ENCODE results near the gene RPL15.

Gene RPL15

GRCh38 chr3:23949784-23950183, 32.9 kb downstream of the RPL15 start:
- no peak for TF ChIP-seq CTCF (IDR thresholded peaks at IDR 0.05; ENCODE audit: low read length, missing control alignments)
- H3K4me3 ChIP-seq (replicated peaks; ENCODE audit: low read depth, low read length), result no peak overlapping the region
- no peak for DNase-seq (ENCODE audit: low read depth)

GRCh38 chr3:23950293-23950692, 33.4 kb downstream of the RPL15 start:
- no peak for TF ChIP-seq CTCF (IDR thresholded peaks at IDR 0.05; ENCODE audit: low read length, missing control alignments)
- no peak for DNase-seq (ENCODE audit: low read depth)
- H3K4me3 ChIP-seq (replicated peaks; ENCODE audit: low read depth, low read length), result no peak overlapping the region

GRCh38 chr3:23952646-23953045, 35.7 kb downstream of the RPL15 start:
- no peak for TF ChIP-seq CTCF (IDR thresholded peaks at IDR 0.05; ENCODE audit: low read length, missing control alignments)
- DNase-seq (ENCODE audit: low read depth), result no peak

GRCh38 chr3:23953523-23953922, 36.6 kb downstream of the RPL15 start:
- H3K4me3 ChIP-seq (replicated peaks; ENCODE audit: low read depth, low read length), result no peak overlapping the region
- DNase-seq (ENCODE audit: low read depth), result no peak
- no peak for TF ChIP-seq CTCF (IDR thresholded peaks at IDR 0.05; ENCODE audit: low read length, missing control alignments)

More at GRCh38 chr3:23952646-23953045, 35.7 kb downstream of the RPL15 start:
- no peak overlapping the region for H3K4me3 ChIP-seq (replicated peaks; ENCODE audit: low read depth, low read length)

GRCh38 chr3:23954144-23954543, 37.2 kb downstream of the RPL15 start:
- no peak for DNase-seq (ENCODE audit: low read depth)
- H3K4me3 ChIP-seq (replicated peaks; ENCODE audit: low read depth, low read length), result no peak overlapping the region
- TF ChIP-seq CTCF (IDR thresholded peaks at IDR 0.05; ENCODE audit: low read length, missing control alignments), result no peak

- TF ChIP-seq CTCF (IDR thresholded peaks at IDR 0.05; ENCODE audit: low read length, missing control alignments), result no peak
- no peak overlapping the region for H3K4me3 ChIP-seq (replicated peaks; ENCODE audit: low read depth, low read length)
- DNase-seq (ENCODE audit: low read depth), result no peak
Measured at GRCh38 chr3:23956701-23957100, 39.8 kb downstream of the RPL15 start.

GRCh38 chr3:23959135-23959900, 42.4 kb downstream of the RPL15 start:
- DNase-seq (ENCODE audit: low read depth), result peak; percentile 83
- no peak for TF ChIP-seq CTCF (IDR thresholded peaks at IDR 0.05; ENCODE audit: low read length, missing control alignments)
- H3K4me3 ChIP-seq (replicated peaks; ENCODE audit: low read depth, low read length), result no peak overlapping the region
